SK-N-DZ (cell line): ENCODE measurements around the gene FAAP100.

Experiments
- DNase-seq: peaks from one replicate; pipeline ENCODE4 v3.0.0-alpha.2; 2015; ENCODE audit warnings: low spot score

Gene FAAP100

DNA sequence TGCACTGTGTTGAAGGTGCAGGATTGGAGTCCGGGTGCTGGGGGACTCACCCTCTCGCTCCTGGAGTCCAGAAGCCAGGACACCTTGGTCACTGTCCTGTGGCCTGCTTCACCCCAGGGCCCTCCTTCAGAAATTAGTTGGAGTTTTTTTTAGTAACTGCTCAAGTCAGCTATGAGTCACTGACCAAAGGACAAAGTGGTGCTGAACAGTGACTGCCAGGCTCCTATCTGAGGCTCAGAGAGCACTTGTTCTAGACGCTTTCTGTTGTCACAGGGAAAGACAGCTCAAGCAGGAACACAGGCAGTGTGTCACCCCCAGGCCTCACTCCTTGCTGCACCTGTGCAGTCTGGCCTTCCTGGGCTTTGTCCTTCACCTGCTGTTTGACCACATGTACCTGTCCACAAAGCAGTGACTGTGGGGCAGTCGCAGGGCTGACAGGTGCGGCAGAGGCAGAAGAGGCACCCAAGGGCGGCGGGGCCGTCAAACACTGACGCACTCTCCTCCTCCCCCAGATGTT, 4.1 kb upstream of the FAAP100 start:
- no peak for DNase-seq

DNA sequence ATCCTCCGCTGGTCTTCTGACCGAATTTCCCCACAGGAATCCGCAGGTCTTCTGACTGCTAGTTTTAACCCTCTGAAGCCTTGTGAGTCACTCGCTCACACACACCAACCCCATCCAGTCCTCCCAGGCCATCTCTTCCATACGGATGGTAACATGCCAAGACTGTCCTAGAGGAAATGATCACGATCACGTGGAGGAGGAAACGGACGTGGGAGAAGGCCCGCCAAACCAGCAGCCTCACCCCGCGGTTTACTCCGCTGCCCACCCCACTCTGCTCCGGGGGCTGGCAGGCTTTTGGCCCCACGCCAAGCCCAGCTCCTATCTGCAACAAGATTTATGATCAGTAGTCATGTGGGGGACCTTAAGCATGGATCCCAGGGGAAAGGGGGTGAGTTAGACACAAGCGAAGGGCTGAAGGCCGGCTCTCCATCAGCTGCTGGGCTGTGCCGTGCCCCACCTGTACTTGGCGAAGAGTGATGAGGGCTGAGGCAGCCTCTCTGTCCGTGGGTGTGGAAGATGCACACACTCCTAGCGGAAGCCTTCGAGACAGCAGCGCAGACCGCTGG, 1.5 kb upstream of the FAAP100 start:
- DNase-seq: peak; percentile 62

DNA sequence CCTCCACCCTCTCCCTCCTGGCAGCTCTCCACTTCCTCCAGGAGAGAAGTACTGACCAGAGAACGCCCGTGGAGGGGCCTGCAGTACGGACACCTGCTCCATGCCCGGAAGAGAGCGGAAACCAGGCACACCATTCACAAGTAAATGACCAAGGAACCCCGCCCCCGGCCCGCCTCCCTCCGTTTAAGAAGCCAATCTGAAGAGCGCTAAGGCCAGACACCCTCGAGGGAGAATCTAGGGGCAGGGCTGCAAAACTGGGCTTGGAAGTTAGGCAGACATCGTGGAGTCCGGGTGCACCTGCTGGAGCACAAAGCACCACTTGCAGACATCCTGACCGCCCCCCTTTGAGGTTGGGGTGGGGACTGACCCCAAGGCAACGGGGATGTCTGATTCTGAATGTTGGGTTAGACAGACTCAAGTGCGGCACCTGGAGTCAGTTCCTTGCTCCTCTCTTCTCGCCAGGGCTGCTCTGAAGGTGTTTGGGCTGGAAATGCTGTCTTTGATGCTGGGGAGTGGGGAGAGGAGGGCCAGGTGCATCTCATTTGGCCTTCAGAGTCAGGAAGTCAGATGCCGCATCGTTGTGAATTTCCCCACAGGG, 964 bp upstream of the FAAP100 start:
- peak; percentile 81 for DNase-seq

DNA sequence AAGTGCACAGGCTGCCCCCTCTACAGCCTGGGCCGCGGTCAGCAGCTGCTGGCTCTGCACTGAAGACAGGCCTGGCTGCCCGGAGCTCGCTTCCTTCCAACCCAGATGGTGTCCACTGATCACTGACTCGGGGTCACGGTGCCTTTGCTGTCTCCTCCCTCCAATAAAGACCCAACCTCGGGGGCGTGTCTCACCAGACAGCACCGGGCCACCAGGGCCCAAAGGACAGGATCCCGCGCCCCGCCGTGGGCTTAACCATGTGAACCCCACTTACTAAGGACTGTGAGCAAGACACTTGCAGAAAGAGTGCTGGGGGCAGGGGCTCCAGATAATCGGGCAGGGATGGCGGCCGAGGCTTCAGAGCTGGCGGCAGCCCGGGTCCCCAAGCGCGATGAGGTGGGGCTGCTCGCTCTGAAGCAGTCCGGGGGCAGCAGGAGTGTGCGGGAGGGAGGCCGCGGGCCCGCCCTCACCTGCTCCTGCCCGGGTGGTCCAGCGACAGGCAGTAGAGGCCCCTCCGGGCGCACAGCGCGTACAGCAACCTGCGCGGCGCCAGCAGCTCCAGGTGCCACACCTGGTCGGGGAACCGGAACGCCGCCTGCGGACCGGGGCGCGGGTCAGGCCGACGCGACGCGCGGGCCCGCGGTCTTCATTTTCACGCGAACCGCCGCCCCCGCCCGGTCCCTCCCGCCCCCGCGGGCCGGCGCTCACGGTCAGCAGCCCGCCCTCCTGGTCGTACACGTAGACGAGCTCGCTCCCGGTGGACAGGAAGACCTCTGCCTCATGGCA, 502 bp downstream of the FAAP100 start:
- no peak for DNase-seq

DNA sequence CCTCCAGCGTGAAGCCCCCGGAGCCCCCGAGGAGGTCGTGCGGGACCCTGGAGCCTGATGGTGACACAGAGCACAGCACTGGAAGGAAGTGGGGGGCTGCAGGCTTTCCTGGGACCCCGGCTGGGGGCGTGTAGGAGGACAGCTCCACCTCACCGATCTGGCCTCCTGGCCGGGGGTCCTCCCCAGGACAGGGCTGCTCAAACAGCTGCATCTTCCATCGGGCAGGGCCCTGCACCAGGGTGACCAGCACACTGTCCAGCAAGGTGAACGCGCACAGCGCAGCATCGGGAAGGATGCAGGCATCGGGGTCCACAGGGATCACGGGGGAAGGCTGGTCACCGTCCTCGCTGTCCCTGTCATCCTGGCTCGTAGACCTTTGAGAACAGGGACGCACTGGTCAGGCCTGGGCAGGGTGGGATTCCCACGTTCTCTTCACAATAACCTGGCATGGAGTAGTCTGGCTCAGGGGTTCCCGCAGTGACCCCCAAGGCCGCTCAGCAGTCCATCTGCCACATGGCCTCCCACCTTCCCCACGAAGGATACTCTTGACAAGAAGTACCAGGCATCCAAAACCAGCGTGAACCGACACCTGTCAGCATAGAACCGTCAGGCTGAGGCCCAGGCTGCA, 1.2 kb downstream of the FAAP100 start:
- DNase-seq: no peak

DNA sequence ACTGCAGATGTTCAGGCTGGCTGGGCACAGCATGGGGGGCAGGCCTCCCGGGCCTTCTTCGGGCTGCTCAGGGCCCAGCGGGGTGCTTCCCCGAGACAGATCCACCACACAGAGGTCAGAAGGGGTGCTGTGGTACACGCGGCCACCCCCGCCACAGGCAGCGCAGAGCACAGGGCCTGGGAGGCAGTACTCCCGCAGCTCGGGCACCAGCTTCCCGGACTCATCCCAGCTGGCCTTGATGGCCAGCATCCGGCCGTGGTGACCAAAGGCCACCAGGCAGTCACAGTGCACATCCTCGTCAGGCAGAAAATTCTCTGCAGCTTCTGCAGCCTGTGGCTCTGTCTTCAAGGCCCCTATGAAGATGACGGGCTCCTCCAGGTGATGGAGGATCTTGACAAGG, 1.9 kb downstream of the FAAP100 start:
- DNase-seq: no peak

DNA sequence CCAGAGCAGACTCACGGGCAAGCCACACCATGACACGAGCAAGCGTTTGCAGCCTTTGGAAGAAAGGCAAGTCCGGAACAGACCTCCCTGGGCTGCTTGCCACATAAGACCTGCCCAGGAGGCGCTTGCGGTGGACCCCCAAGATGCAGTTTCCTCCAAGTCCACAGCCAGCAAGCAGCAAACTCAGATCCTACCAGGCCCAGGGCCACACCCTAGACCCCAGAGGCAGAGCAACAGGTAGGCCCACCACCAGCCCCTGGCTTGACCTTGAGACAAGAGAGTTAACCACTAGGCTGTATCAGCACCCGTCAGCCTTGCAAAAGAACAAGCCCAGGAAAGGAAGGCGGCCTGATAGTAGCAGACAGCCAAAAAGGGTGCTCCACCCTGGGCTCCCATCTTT, 2.3 kb downstream of the FAAP100 start:
- DNase-seq: no peak

DNA sequence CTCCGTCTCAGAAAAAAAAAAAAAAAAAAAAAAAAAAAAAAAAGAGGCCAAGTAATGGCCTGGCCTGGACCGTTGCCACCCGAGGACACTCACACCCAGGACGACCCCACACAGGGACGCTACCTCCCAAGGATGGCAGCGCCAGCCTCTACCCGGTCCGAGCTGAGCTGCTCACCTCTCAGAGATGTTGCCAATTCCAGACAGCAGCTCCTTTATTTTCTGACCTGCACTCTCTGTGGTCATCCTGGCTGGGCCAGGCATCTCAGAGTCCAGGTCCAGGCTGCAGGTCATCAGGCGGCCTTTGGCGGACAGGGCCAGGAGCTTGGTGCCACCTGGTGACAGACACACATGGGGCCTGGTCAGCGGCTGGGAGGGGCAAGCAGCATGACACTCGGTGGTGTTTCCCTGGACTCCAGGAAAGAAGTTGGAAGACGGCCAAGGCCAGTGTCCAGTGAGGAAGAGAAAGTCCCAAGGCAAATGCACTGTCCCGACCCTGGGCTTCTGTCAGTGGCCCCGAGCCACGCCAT, 3.1 kb downstream of the FAAP100 start:
- no peak for DNase-seq

DNA sequence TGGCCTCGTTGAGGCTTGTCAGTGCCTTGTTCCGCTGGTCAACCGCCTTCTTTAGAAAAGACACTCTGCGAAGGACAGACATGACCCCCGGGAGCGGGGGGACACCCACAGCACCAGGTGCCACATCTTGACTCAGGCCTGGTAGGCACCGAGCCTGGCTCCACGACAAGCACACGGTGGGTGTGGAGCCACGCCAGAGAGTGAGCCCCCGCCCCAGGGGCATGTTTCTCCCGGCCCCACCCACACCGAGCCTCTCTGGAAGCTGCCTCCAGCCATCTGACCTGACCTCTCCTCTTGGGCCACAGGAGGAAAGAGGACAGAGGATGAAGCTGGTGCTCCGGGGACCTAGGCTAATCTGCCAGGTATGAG, 4.6 kb downstream of the FAAP100 start:
- no peak for DNase-seq

DNA sequence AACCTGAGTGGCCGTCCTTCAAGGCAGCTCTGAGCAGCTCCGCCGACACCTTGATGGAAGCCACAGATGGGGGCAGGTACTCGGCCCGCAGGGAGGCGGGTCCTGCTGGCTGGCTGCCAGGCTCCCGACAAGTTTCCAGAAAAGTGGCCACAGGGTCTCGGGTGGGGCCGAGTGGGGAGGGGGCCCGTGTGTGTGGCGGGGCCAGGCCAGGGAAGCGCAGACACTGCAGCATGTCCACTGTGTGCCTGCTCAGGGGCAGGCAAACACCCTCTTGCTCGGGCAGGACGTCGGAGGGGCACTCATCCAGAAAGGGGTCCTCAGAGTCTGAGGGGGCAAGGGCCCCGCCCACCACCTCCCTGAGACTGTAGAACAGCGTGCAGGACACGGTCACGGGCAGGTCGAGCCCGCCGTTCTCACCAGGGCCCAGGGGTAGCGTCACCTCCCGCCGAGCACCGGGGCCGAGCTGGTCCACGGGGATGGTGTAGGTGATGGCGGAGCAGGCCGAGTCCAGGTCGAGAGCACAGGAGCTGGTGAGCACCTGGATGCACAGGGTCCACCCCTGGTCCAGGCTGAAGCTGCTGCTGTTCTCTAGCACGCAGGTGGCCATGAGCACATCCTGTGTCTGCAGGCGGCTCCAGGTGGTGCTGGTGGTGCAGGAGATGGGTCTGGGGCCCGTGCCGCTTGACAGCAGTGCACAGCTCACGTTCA, 5.1 kb downstream of the FAAP100 start:
- no peak for DNase-seq

DNA sequence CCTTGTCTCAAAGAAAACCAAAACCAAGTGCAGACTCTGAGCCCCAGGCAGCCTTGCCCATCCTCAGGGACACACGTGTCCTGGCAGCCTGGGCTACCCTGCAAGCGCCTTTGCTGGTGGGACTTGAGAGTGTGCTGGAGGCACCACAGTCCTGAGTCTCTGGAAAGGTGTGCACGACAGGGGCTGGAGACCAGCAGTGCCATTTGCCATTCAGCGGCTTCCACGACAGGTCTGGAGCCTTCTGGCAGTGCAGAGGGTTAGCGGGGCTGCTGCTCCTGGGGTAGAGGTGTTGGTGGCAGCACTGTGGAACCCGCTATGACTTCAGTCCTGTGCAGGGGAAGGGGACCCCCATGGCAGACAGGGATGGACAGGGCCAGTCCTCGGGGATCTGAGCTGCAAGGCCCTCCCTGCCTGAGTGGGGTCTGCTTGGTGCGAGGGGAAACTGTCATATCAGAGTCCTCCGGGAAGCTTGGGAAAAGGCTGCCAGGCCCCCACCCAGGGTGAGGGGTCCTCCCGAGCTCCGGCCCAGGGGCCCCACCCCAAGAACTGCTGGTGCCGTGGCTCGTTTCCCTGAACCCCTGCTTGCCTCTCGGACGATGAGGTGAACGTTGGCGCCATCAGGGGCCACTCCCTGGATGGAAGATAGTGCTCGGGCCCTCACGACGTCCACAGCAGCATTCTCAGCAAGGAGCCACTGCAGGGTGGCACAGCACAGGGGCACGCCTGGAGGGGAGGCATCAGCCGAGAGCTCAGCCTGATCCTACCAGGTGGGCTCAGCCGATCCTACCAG, 6.8 kb downstream of the FAAP100 start:
- no peak for DNase-seq

DNA sequence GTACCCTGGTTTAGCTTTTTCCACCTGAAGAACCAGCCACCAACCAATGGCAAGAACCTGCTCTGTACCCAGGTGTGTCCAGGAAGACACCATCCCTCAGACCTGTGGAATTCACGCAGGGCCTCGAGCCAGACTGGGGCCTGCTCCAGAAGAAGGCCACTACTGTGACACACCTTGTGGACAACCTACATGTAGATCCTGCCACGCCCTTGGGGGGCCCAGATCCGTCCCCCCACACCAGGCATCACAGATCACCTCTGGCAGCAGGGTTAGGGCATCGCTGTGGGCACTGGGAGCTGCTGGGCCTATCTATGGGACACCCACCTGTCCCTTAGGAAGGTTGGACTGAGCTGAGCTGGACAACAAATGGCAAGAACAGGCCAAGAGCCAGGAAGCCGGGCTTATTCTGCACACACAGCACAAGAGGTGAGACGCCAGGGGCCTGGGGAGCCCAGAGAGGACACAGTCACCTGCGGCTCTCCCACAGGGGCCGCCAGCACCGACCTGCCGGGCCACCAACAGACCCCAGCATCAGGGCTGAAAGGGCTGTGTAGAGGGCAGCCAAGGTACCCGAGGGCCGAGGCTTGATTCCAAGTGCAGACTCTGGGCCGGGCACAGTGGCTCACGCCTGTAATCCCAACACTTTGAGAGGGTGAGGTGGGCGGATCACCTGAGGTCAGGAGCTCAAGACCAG, 7.7 kb downstream of the FAAP100 start:
- no peak for DNase-seq

DNA sequence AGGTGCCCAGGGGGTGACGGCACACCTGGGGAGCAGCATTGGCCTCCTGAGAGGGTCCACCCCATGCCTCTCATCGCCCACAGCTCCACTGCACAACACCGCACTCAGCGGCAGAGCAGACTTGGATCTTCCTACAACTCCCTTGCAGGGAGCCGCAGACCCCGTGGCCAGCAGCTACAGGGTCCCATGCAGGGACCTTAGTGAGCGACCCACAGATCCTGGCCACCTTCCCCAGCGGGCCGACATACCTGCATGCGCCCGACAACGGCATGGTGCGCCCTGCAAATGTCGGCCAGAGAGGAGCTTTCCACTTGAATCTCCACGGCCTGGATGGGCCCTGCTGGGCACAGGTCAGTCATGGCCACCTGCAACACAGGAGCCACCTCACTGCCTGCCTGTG, 8.4 kb downstream of the FAAP100 start:
- DNase-seq: no peak

DNA sequence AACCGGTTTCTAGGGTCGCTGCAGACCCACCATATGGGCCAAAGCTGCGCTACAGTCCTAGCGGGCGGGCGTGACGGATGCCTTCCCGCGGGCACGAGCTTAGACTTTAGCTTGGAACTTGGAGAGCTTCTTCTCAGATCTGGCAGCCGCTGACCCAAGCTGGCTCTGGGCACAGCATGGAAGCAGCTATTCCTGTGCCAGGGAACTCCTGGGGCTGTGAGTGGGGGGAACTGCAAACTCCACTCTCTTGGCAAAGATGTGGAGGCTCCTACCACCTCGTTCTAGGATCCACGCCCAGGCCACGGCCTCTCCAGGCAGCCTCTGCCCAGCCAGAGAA, 8.8 kb downstream of the FAAP100 start:
- no peak for DNase-seq

DNA sequence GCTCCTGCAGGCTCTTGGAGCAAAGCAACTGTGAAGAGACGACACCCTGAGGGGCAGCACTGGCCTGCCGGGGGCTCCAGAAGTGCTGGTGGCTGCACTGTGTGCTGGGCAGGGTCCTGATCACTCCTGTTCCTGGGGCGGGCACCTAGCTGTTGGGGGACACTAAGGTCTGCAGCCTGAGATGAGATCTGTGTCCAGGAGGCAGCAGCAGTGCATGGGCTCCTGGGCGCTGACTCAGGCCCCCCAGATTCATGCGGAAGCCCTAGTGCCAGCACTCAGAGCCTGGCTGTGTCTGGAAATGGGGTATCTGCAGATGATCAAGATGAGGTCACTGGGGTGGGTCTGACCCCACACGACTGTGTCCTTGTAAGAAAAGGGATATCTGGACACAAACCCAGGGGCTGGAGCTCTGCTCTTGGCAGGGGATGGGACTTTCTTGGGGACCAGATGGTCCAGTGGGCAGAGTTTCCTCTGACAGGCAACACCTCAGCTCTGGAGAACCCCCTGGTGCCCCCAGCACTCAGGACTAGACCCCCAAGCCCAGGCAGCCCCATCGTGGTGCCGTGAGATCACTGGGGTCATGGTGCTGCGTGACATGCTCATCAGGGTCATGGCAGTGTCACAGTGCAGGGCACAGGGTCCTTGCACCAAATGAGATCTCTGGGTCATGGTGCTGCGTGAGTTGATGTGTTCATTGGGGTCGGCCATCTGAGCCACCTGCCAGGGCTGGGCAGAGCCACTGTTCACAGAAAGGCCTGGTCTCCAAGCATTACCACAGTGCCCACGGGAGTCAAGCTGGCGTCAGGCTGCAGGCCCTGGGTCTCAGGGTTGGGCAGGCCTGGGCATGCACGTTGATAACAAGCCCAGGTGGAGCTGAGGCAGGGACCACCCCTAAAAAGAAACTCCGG, 9.5 kb downstream of the FAAP100 start:
- DNase-seq: no peak

DNA sequence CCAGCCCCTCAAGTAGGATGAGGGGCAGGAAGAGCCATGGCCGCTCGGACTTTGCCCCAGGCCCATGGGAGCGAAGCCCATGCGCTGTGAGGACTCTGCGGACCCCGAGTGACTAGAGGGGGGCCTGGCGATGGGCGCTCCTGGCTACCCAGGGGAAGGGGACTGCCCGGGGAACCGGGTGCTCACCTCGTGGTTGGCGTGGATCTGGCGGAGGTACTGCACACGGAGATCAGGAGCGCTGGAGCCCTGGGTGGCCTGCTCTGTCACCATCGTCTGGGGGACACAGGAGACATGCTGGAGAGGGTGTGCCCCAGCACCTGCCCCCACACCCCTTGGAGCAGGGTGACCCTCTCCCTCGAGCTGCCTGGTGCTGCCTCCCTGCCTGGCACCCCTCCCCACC, 11.0 kb downstream of the FAAP100 start:
- no peak for DNase-seq

DNA sequence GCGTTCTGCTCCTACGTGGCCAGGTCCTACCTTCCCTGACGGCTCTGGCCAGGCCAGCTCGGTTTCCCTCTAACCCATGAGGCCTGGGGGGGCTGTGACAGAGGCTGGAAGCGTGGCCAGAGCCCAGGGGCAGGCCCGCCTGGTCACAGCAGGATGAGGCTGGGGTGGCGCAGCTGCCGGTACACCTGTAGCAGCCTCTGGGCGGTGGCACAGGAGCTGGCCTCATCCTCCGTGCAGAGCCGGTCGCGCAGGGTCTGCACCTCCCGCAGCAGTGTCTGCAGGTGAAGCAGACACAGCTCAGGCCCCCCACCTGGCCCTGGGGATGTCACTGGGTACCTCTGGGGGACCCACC, 11.5 kb downstream of the FAAP100 start:
- no peak for DNase-seq

DNA sequence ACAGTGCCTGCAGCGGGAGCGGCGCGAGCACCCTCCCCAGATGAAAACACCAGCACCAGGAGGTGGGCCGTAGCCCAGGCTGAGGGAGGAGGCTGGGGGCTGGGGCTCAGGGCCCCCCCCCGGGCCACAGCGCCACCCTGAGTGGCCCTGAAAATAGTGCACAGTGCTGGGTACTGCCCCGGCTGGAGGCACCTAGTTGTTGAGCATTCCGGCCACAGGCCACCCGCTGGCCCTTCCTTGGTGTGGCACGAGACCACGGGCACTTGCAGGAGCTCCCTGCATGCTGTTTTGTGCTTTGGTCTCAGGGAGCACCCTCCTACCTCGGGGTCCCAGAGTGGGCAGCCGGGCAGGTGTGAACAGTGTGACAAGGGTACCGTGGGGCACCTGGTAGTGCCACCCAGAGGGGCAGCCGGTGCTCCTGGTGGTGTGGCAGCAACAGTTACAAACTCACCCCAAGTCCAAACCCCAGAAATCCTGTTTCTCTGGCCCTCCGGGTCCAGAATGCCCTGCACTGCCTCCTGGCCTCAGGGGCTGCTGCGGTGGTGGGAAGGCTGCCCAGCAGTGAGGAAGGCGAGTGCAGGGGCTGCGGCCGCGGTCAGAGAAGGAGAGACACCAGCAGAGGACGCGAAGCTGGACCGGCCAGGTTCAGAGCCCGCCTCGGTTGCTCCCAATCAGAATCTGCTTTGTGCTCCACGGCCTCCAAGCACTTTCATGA, 12.0 kb downstream of the FAAP100 start:
- no peak for DNase-seq

DNA sequence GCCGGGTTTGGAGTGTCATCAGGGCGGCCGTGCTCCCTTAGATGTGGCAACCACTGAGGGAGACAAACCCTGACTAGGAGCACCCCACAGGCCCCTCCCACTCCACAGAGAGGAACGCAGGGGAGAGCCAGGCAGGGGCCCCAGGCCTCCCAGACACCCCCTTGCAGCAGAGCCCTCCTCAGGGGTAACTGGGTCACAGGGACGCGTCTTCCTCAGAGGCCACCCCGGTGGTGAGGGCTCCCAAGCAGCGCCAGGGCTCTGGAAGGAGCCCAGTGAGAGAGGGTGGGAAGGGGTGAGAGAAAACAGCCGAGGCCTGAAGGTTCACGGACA, 12.6 kb downstream of the FAAP100 start:
- no peak for DNase-seq
